GM12891 (cell line): ENCODE measurements around the gene ZNF175. TPM values are rescaled to one million over a fixed set of nuclear protein-coding genes. Genes with fewer than 3 reads are reported as not detected.

Source experiments
- DNase-seq: peaks from one replicate; pipeline ENCODE4 v3.0.0; 2011; ENCODE audit warnings: low spot score; ENCODE audit not compliant: insufficient read length
- FAIRE-seq: peaks from 2 replicates; lab custom pipeline; 2011; peaks lifted over from hg19 to GRCh38; lab: Jason Lieb, UNC
- PAX5 ChIP-seq: IDR thresholded peaks from 2 replicates; pipeline ENCODE4 v1.6.1; 2011; ENCODE audit warnings: low read length, moderate library complexity, mild to moderate bottlenecking; ENCODE audit not compliant: insufficient read depth, severe bottlenecking
- POLR2A ChIP-seq: IDR thresholded peaks from 2 replicates; pipeline ENCODE4 v1.6.1; 2011; ENCODE audit warnings: low read depth, low read length, control low read depth
- POLR2AphosphoS5 ChIP-seq: IDR thresholded peaks from 2 replicates; pipeline ENCODE4 v1.6.1; 2011; ENCODE audit warnings: low read depth, low read length, control low read depth
- POU2F2 ChIP-seq: IDR thresholded peaks from 2 replicates; pipeline ENCODE4 v1.6.1; 2011; ENCODE audit warnings: low read depth, mild to moderate bottlenecking, control low read depth, low read length, moderate library complexity
- SPI1 ChIP-seq: IDR thresholded peaks from 2 replicates; pipeline ENCODE4 v1.6.1; 2011; ENCODE audit warnings: low read depth, low read length, control low read depth
- TAF1 ChIP-seq: IDR thresholded peaks from 2 replicates; pipeline ENCODE4 v1.6.1; 2011; ENCODE audit warnings: low read depth, low read length, control low read depth
- polyA plus RNA-seq: library from polyadenylated mRNA; unstranded; fragments of >200 nt; gene quantifications from one replicate; pipeline ENCODE4 v1.2.1, GENCODE V29; 2012; ENCODE audit warnings: low read depth, missing spikeins, inconsistent platforms; ENCODE audit not compliant: missing spikeins

The ZNF175 gene
- polyA plus RNA-seq = 7.1 TPM

DNA sequence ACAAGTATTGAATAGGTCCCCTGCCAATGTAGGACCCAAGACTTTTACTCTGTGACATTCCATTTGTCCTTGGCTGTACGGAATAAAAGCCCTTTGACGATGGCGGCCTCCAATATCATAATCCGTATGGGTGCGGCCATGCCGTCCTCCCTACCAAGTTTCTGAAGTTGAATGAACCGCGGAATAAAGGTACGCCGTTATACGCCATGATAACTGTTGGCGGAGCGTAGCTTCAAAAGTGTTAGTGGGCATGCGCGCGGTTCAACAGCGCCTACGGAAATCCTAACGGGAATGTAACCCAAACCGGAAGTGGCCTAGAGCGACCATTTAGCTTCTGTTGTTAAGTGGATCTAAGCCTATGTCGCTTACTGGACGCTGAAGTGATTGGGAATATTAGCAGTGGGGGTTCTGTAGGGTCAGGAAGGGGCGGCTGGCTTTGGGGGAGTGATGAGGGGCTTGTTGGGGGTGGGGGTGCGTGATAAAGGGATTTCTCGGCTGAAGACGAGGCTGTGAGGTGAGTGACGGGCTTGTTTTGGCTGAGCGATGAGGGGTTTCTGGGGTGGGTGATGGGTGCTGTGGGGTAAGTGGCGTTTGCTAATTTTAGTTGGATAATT lies at the start of gene ZNF175:
ZNF175 (plus strand) TSS at position 322 of the 614 bp plus-strand sequence. CDS start 2,047 bp downstream, outside the sequence.
- FAIRE-seq (peak; percentile 99), DNase-seq (no peak)
- 0 out of 2 replicates have a peak, but pooled peaks have one; percentile 13 for TF ChIP-seq POU2F2
- no peak for TF ChIP-seq PAX5
- TF ChIP-seq POLR2AphosphoS5 = 0 out of 2 replicates have a peak, but pooled peaks have one; percentile 26
- peak; percentile 40; the same call in 1 of the 2 replicates for TF ChIP-seq SPI1
- no peak for TF ChIP-seq POLR2A

DNA sequence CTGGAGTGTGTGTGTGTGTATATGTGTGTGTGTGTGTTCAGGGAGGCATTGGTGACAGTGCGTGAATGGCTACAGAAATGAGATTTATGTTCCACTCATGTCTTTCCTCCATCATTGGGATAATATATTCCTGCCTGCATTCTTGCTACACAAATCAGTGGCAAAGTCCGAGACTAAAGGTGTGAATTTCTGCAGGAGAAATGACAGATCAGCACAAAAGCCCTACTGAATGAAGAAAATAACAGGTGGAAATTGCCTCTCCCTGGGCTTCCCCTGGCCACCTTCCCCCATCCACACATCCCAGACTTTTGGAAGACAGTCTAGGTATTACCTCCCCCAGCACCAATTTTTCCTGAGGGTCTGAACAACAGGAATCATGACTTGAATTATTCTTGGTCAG lies 49.7 kb upstream of the ZNF175 start:
- DNase-seq (no peak), FAIRE-seq (no peak)
- TF ChIP-seq POLR2AphosphoS5 (no peak), POLR2A (no peak), SPI1 (no peak), POU2F2 (no peak), TAF1 (no peak), PAX5 (no peak)

DNA sequence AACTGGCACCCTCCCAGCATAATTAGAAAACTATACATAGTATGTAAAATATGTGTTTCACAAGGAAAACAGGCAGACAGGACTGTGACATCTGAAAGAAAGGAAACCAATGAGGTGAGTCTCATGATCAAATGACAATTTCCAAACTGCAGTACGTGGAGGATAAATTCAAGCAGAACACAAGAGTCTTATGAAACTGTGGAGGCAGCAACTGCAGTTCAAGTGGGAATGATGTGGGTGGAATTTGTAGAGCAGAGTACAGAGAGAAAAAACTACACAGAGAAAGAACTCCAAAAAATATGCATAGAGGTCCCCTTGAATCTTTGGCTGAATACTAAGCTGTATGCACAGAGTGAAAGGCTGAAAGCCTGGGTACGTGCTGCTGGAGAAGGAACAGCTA lies 49.3 kb upstream of the ZNF175 start:
- no peak for FAIRE-seq
- TF ChIP-seq PAX5 = no peak
- TF ChIP-seq POLR2A = no peak
- no peak for TF ChIP-seq TAF1
- no peak for TF ChIP-seq POLR2AphosphoS5
- no peak for TF ChIP-seq POU2F2
- no peak for TF ChIP-seq SPI1
- DNase-seq = no peak

DNA sequence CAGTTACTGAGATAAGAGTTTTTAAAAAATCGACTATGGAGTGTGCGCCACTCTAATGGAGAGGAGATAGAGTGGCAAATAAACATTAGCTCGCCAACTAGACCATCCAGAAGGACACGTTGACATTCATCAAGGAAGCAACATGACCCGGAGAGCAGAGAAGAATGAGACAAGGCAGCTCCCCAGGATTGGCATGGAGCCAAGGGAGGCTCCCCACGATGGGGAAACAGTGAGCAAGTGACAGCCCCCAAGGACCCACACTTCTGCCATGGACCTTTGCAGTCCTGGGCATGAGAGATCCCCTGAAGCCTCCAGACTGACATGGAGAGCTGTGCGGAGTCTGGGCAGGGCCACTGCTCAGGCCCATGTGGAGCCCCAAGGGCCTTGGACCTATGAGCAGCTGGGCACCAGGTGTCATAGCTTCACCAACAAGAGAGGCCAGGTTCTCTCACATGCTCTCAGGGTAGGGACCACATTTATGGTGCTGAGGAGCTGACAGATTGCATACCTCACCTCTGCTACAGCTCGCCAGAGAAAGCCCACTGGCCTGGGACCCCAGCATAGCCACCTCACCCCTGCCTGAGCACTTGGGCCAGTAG lies 46.3 kb upstream of the ZNF175 start:
- FAIRE-seq (no peak), DNase-seq (no peak)
- TF ChIP-seq POU2F2 = no peak

DNA sequence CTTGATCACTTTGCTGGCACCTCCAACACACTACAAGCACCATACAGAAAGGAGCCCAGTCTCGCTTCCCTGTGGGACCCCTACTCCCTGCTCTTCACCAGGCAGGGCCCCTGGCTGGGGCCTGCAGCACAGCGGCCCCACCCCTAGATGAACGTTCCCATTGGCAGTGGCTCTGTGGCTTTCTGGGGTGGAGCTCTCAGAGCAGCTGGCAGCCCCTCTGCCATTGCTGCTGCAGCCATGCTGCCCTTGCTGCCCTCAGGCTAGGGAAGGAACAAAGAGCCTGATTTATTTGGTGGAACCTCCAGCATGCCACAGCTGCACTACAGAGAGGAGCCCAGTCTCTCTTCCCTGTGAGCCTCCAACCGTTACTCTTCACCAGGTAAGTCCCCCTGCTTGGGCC lies 45.4 kb upstream of the ZNF175 start:
- TF ChIP-seq POU2F2 = no peak
- TF ChIP-seq POLR2AphosphoS5 = no peak
- TF ChIP-seq SPI1 = no peak
- no peak for TF ChIP-seq POLR2A
- no peak for TF ChIP-seq TAF1
- TF ChIP-seq PAX5 = no peak
- no peak for DNase-seq
- no peak for FAIRE-seq

DNA sequence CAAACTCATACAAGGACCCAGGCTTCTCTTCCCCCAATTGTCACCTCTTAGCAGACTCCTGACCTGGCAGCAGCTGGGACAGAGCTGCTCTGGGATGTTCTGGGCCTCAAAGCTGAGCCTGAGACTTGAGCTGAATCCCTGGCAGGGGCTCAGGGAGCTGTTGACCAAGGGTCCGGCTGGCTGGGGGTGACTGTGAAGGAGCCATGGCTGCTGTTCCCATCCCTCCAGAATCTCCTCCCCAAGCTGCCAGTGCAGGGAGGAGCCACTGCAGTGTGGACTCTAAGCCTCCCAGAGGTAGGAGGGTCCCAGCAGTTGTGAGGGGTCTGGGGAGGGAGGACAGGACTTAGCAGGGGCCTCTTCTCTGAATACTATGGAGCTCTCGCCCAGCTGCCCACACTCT lies 41.8 kb upstream of the ZNF175 start:
- DNase-seq (no peak), FAIRE-seq (no peak)
- TF ChIP-seq SPI1 (no peak), PAX5 (no peak), POLR2A (no peak), TAF1 (no peak), POU2F2 (no peak), POLR2AphosphoS5 (no peak)

DNA sequence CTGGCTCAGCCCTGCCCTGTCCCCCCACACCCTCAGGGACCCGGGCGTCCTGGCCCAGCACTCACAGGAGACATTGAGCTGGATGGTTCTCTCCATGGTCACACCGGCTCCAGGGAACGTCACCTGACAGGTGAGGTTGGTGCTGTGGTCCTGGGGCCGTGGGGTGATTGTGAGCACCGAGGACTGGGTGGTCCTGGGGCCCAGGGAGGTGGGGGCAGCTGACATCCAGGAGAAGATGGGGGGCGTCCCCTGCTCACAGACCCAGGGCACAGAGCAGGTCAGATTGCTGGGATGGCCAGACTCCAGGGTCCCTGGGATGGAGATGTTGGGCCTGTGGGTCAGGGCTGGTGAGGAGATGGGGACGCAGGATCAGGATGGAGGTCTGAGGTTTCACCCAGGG lies 40.5 kb upstream of the ZNF175 start:
- no peak for TF ChIP-seq PAX5
- TF ChIP-seq SPI1 = no peak
- TF ChIP-seq TAF1 = no peak
- TF ChIP-seq POLR2A = no peak
- no peak for TF ChIP-seq POLR2AphosphoS5
- TF ChIP-seq POU2F2 = no peak
- DNase-seq = no peak
- no peak for FAIRE-seq

DNA sequence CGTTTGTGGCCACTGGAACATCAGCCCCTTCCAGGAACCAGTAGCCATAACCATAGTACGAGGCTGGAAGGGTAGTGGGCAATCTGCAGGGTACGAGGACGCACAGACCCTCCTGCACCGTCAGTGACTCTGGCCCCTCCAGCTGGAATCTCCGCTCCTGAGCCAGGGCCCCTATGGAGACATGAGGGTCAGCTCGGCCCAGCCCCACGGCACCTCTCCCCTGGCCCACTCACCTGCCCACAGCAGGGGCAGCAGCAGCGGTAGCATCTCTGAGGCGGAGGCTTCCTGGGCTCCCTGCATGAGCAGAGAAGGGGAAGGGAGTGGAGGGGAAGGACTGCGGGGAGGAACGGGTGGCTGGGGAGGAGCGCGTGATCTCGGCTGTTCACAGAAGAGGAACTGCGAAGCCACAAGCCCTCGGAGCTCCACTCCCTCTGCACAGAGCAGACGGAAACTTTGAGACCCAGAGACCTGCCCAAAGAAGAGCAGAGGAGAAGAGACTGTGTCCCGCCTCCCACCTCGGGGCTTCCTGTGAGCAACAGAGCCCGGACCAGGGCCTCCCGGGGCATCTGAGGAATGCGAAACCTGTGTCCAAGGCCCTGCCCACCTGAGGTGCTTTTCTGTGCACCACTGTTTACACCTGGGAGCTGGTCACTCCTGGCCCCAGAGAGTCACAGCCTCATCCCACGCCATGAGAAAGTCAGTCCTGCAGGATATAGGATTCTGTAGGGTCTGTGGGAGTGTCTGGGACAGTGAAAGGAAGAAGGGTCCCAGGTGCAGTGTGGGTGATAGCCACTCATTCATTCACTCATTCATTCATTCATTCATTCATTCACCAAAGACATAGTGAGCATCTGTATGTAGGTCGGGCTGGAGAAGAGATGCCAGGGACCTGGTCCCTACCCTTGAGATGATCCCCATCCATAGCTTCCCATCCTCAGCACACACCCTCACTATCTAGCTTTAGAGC lies 39.5 kb upstream of the ZNF175 start, which contains the start of gene SIGLEC6:
SIGLEC6 (minus strand) TSS at position 322 of the 967 bp plus-strand sequence; CDS start at position 300, 22 bp downstream.
- DNase-seq = peak; percentile 57
- TF ChIP-seq SPI1 (peak; percentile 97), TAF1 (no peak), POLR2AphosphoS5 (no peak)
- peak; percentile 93 for FAIRE-seq

DNA sequence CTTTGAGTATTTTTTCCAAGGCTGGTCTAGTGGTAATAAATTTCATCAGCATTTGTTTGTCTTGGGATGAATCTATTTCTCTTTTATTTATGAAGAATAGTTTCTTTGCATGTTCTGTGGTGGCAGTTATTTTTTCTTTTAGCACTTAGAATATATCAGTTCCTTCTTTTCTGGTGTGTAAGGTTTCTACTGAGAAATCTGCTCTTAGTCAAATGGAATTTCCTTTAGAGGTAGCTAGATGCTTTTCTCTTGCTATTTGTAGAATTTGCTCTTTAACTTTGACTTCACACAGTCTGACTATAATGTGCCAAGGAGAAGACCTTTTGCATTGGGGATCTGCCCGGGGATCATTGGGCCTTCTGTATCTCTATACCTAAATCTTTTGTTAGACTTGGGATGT lies 35.5 kb upstream of the ZNF175 start:
- FAIRE-seq (no peak), DNase-seq (no peak)
- TF ChIP-seq POLR2AphosphoS5 = no peak
- TF ChIP-seq POLR2A = no peak
- TF ChIP-seq SPI1 = peak; percentile 70
- no peak for TF ChIP-seq TAF1

DNA sequence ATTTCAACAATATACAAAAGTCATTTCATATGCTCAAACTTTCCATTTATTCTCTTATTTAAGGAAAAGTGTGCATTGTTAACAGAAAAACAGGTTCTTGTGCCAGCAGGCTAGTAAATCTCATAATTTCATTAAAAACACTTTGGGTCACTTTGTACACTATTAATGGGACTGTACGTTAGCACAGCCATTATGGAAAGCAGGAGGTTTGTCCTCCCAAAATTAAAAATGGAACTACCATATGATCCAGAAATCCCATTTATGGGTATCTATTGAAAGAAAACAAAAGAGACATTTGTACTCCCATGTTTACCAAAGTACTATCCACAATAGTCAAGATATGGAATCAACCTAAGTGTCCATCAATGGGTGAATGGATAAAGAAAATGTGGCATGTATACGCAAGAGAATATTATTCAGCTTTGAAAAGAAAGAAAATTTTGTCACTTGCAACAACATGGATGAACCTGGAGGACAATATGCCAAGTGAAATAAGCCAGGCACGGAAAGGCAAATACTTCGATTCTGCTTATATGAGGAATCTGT lies 31.2 kb upstream of the ZNF175 start:
- TF ChIP-seq SPI1 = no peak
- no peak for TF ChIP-seq POLR2A
- FAIRE-seq = no peak
- DNase-seq = no peak
